ENCODE data around the gene ZBTB22.
A peak's percentile ranks its signal among the peaks of the same experiment; 100 is the strongest.

ZBTB22 gene

GRCh38 chr6:33316603-33317418 lies 733 bp downstream of the ZBTB22 start:
- Histone ChIP-seq H3K79me1 (replicated peaks; ENCODE audit: low read length, poor library complexity, severe bottlenecking) (peaks cover 23% of the 10 kb centered on the region), H2BK12ac (ENCODE audit: low read length in 2 of 2) (no peak overlapping the region), H3K9ac (ENCODE audit: low read length) (peak overlapping the region; percentile 35), H3K4me3 (ENCODE audit: insufficient read depth in 1 of 2, low read depth in 1 of 2, low read length in 2 of 2) (peak overlapping the region; percentile 38 to 71), H4K91ac (ENCODE audit: low read length) (no peak overlapping the region), H3K27ac (ENCODE audit: low read length, poor library complexity, severe bottlenecking) (no peak overlapping the region), H3K9me3 (ENCODE audit: control insufficient read depth, low read length) (no peaks in the 10 kb centered on the region), H3K14ac (ENCODE audit: low read length in 2 of 2) (no peak overlapping the region), H4K8ac (ENCODE audit: low read length) (peak overlapping the region; percentile 19), H2BK15ac (ENCODE audit: low read depth, poor library complexity, severe bottlenecking) (no peak overlapping the region), H2BK120ac (ENCODE audit: low read depth, low read length) (no peak overlapping the region), H3K4me2 (ENCODE audit: low read length, poor library complexity, severe bottlenecking) (peak overlapping the region; percentile 59), H3K23ac (ENCODE audit: low read length in 2 of 2) (no peak overlapping the region), H2BK5ac (ENCODE audit: low read depth, low read length, poor library complexity, severe bottlenecking) (no peak overlapping the region), H2AFZ (ENCODE audit: low read depth, low read length) (no peak overlapping the region), H3K4me1 (ENCODE audit: control insufficient read depth, insufficient read depth, low read depth, low read length) (peaks cover 50% of the 10 kb centered on the region), H3K27me3 (ENCODE audit: control insufficient read depth in 1 of 2, insufficient read depth in 1 of 2, low read length in 2 of 2) (no peaks in the 10 kb centered on the region), H3K36me3 (ENCODE audit: control insufficient read depth in 1 of 2, insufficient read depth in 2 of 2, low read depth in 1 of 2, low read length in 2 of 2) (peaks cover 38 to 44% of the 10 kb centered on the region in 2 experiments), H2AK5ac (ENCODE audit: low read length, severe bottlenecking) (no peak overlapping the region), H3K18ac (ENCODE audit: low read depth in 1 of 2, low read length in 2 of 2) (no peak overlapping the region), H3K4ac (ENCODE audit: low read depth in 1 of 2, low read length in 2 of 2) (peak overlapping the region in 1 of 2 experiments; percentile 13)
- no peak for DNase-seq
- 88% methylated on average over 17 of the region's 19 CpGs for WGBS

GRCh38 chr6:33315793-33316602 lies 1.5 kb downstream of the ZBTB22 start:
- H2BK120ac ChIP-seq (ENCODE audit: low read depth, low read length), result no peak overlapping the region
- no peak overlapping the region for H2BK12ac ChIP-seq (ENCODE audit: low read length in 2 of 2)
- WGBS, result 95% methylated on average over 13 of the region's 17 CpGs
- no peak overlapping the region for H4K91ac ChIP-seq (ENCODE audit: low read length)
- H3K27ac ChIP-seq (ENCODE audit: low read length, poor library complexity, severe bottlenecking), result no peak overlapping the region
- peaks cover 23% of the 10 kb centered on the region for H3K79me1 ChIP-seq (replicated peaks; ENCODE audit: low read length, poor library complexity, severe bottlenecking)
- no peak overlapping the region for H3K4me2 ChIP-seq (ENCODE audit: low read length, poor library complexity, severe bottlenecking)
- no peak overlapping the region for H2BK5ac ChIP-seq (ENCODE audit: low read depth, low read length, poor library complexity, severe bottlenecking)
- H3K14ac ChIP-seq (ENCODE audit: low read length in 2 of 2), result no peak overlapping the region
- peaks cover 42% of the 10 kb centered on the region for H3K4me1 ChIP-seq (ENCODE audit: control insufficient read depth, insufficient read depth, low read depth, low read length)
- peaks cover 39 to 44% of the 10 kb centered on the region in 2 experiments for H3K36me3 ChIP-seq (ENCODE audit: control insufficient read depth in 1 of 2, insufficient read depth in 2 of 2, low read depth in 1 of 2, low read length in 2 of 2)
- H2BK15ac ChIP-seq (ENCODE audit: low read depth, poor library complexity, severe bottlenecking), result no peak overlapping the region
- H2AFZ ChIP-seq (ENCODE audit: low read depth, low read length), result no peak overlapping the region
- no peak overlapping the region for H2AK5ac ChIP-seq (ENCODE audit: low read length, severe bottlenecking)
- no peaks in the 10 kb centered on the region for H3K27me3 ChIP-seq (ENCODE audit: control insufficient read depth in 1 of 2, insufficient read depth in 1 of 2, low read length in 2 of 2)
- H3K18ac ChIP-seq (ENCODE audit: low read depth in 1 of 2, low read length in 2 of 2), result no peak overlapping the region
- H3K23ac ChIP-seq (ENCODE audit: low read length in 2 of 2), result no peak overlapping the region
- peak overlapping the region; percentile 19 for H4K8ac ChIP-seq (ENCODE audit: low read length)
- no peak overlapping the region for H3K4me3 ChIP-seq (ENCODE audit: insufficient read depth in 1 of 2, low read depth in 1 of 2, low read length in 2 of 2)
- no peak overlapping the region for H3K9ac ChIP-seq (ENCODE audit: low read length)
- DNase-seq, result no peak
- no peak overlapping the region for H3K4ac ChIP-seq (ENCODE audit: low read depth in 1 of 2, low read length in 2 of 2)
- H3K9me3 ChIP-seq (ENCODE audit: control insufficient read depth, low read length), result no peaks in the 10 kb centered on the region

GRCh38 chr6:33314943-33315792 lies 2.4 kb downstream of the ZBTB22 start:
- peak overlapping the region; percentile 50 for H2BK120ac ChIP-seq (ENCODE audit: low read depth, low read length)
- no peak overlapping the region for H2AFZ ChIP-seq (ENCODE audit: low read depth, low read length)
- H3K27ac ChIP-seq (ENCODE audit: low read length, poor library complexity, severe bottlenecking), result no peak overlapping the region
- H2BK12ac ChIP-seq (ENCODE audit: low read length in 2 of 2), result peak overlapping the region in 1 of 2 experiments; percentile 8
- H3K14ac ChIP-seq (ENCODE audit: low read length in 2 of 2), result no peak overlapping the region
- peak overlapping the region; percentile 7 for H2AK5ac ChIP-seq (ENCODE audit: low read length, severe bottlenecking)
- H4K8ac ChIP-seq (ENCODE audit: low read length), result peak overlapping the region; percentile 56
- H3K27me3 ChIP-seq (ENCODE audit: control insufficient read depth in 1 of 2, insufficient read depth in 1 of 2, low read length in 2 of 2), result no peaks in the 10 kb centered on the region
- H3K4ac ChIP-seq (ENCODE audit: low read depth in 1 of 2, low read length in 2 of 2), result peak overlapping the region in 1 of 2 experiments; percentile 8
- H3K4me3 ChIP-seq (ENCODE audit: insufficient read depth in 1 of 2, low read depth in 1 of 2, low read length in 2 of 2), result peak overlapping the region in 1 of 2 experiments; percentile 100
- no peaks in the 10 kb centered on the region for H3K9me3 ChIP-seq (ENCODE audit: control insufficient read depth, low read length)
- H3K4me2 ChIP-seq (ENCODE audit: low read length, poor library complexity, severe bottlenecking), result peak overlapping the region; percentile 26
- peaks cover 38 to 39% of the 10 kb centered on the region in 2 experiments for H3K36me3 ChIP-seq (ENCODE audit: control insufficient read depth in 1 of 2, insufficient read depth in 2 of 2, low read depth in 1 of 2, low read length in 2 of 2)
- no peak overlapping the region for H2BK5ac ChIP-seq (ENCODE audit: low read depth, low read length, poor library complexity, severe bottlenecking)
- no peak for DNase-seq
- peak overlapping the region; percentile 87 for H4K91ac ChIP-seq (ENCODE audit: low read length)
- peak overlapping the region; percentile 56 for H2BK15ac ChIP-seq (ENCODE audit: low read depth, poor library complexity, severe bottlenecking)
- peaks cover 23% of the 10 kb centered on the region for H3K79me1 ChIP-seq (replicated peaks; ENCODE audit: low read length, poor library complexity, severe bottlenecking)
- WGBS, result 61% methylated on average over 47 of the region's 47 CpGs
- H3K9ac ChIP-seq (ENCODE audit: low read length), result peak overlapping the region; percentile 100
- peaks cover 33% of the 10 kb centered on the region for H3K4me1 ChIP-seq (ENCODE audit: control insufficient read depth, insufficient read depth, low read depth, low read length)
- peak overlapping the region in 1 of 2 experiments; percentile 42 for H3K18ac ChIP-seq (ENCODE audit: low read depth in 1 of 2, low read length in 2 of 2)
- H3K23ac ChIP-seq (ENCODE audit: low read length in 2 of 2), result peak overlapping the region in 1 of 2 experiments; percentile 16

All from mesenchymal stem cell (in vitro differentiated cells and primary cell).